Measurements from ENCODE around the gene SLC46A2. TPM values are rescaled to one million over a fixed set of nuclear protein-coding genes. Genes with fewer than 3 reads are reported as not detected.

SLC46A2 gene
- total RNA-seq, 1 donor from 2014 or later: 13.7 TPM

- intact Hi-C loops (cut with DNase I): no loop called here
- no peak for TF ChIP-seq CTCF (IDR thresholded peaks at IDR 0.05)
- Histone ChIP-seq H3K4me3 (no peak overlapping the region), H3K27ac (no peak overlapping the region), H3K27me3 (ENCODE audit: low read depth) (no peaks in the 10 kb centered on the region), H3K36me3 (peaks cover 37% of the 10 kb centered on the region), H3K4me1 (peaks cover 31% of the 10 kb centered on the region), H3K9me3 (no peaks in the 10 kb centered on the region)
- ATAC-seq (no peak), DNase-seq (no peak)
Observed at GRCh38 chr9:112854657-112855056, 36.0 kb downstream of the SLC46A2 start.

- Histone ChIP-seq H3K9me3 (no peaks in the 10 kb centered on the region), H3K27ac (no peak overlapping the region), H3K27me3 (ENCODE audit: low read depth) (no peaks in the 10 kb centered on the region), H3K4me1 (peaks cover 30% of the 10 kb centered on the region), H3K36me3 (peaks cover 37% of the 10 kb centered on the region), H3K4me3 (no peak overlapping the region)
- ATAC-seq (no peak), DNase-seq (no peak)
- TF ChIP-seq CTCF (IDR thresholded peaks at IDR 0.05): no peak
- intact Hi-C loops (cut with DNase I): no loop called here
Observed at GRCh38 chr9:112853882-112854585, 36.6 kb downstream of the SLC46A2 start.

- intact Hi-C loops (cut with DNase I): no loop called here
- Histone ChIP-seq H3K9me3 (no peaks in the 10 kb centered on the region), H3K36me3 (peaks cover 37% of the 10 kb centered on the region), H3K4me3 (no peak overlapping the region), H3K27ac (no peak overlapping the region), H3K27me3 (ENCODE audit: low read depth) (no peaks in the 10 kb centered on the region), H3K4me1 (peaks cover 30% of the 10 kb centered on the region)
- peak; percentile 20 for ATAC-seq
- no peak for TF ChIP-seq CTCF (IDR thresholded peaks at IDR 0.05)
- no peak for DNase-seq
Observed at GRCh38 chr9:112852741-112853504, 37.8 kb downstream of the SLC46A2 start.

- Histone ChIP-seq H3K4me3 (no peak overlapping the region), H3K27me3 (ENCODE audit: low read depth) (no peaks in the 10 kb centered on the region), H3K36me3 (peaks cover 44% of the 10 kb centered on the region), H3K27ac (no peak overlapping the region), H3K4me1 (peaks cover 45% of the 10 kb centered on the region), H3K9me3 (no peaks in the 10 kb centered on the region)
- ATAC-seq (no peak), DNase-seq (no peak)
- intact Hi-C loops (cut with DNase I): no loop called here
- TF ChIP-seq CTCF (IDR thresholded peaks at IDR 0.05): no peak
Observed at GRCh38 chr9:112850840-112851239, 39.8 kb downstream of the SLC46A2 start.

GRCh38 chr9:112849363-112849922 is 41.2 kb downstream of the SLC46A2 start:
- no peak for TF ChIP-seq CTCF (IDR thresholded peaks at IDR 0.05)
- intact Hi-C loops (cut with DNase I): no loop called here
- H3K4me3 ChIP-seq: no peak overlapping the region
- peaks cover 50% of the 10 kb centered on the region for H3K4me1 ChIP-seq
- no peak overlapping the region for H3K27ac ChIP-seq
- H3K27me3 ChIP-seq (ENCODE audit: low read depth): no peaks in the 10 kb centered on the region
- DNase-seq (no peak), ATAC-seq (peak; percentile 66 to 77)
- peaks cover 40% of the 10 kb centered on the region for H3K36me3 ChIP-seq
- H3K9me3 ChIP-seq: no peaks in the 10 kb centered on the region

All from lower lobe of right lung (tissue), 2 donors.